ENCODE data around the gene CYP19A1. TPM values are rescaled to one million over a fixed set of nuclear protein-coding genes. Genes with fewer than 3 reads are reported as not detected.

Gene CYP19A1
- total RNA-seq, 1 donor from 2014 or later, result 0.58 TPM

DNA sequence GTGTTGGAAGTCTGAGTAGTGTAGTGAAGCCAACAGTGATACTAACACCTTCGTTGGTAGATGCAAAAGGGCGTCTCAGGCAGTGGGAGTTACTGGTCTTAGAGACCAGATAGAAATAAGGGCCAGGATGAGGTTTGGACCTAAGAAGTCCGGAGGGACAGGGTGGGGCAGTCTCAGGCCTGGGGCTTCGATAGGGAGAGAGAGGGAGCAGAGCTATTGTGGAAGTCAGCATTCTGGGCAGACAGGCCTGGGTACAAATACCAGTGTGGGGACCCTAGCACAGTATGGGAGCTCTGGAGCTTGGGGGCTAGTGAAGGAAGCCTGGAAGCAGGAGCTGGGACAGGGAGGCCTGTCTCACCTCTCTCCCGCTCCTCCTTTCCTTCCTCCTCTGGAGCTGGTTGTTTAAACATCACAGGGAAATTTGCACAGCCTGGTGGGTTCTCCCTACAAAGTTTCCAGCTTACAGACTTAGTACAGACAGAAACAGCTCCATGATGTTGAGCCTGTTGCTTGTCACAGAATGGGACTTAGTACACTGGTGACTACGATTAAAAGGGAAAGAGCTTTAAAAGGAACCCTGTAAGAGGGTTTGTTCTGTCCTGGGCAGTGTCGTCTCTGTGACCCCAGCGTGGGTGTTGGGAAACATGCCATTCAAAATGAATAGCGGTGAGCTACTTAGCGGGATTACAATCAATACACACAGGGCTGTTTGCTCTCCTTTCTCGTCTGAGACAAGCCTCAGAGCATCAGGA, 167.3 kb downstream of the CYP19A1 start:
- peaks cover 16% of the 10 kb centered on the region for H3K4me1 ChIP-seq
- no peak overlapping the region for H3K4me3 ChIP-seq
- H3K36me3 ChIP-seq, result no peaks in the 10 kb centered on the region
- no peaks in the 10 kb centered on the region for H3K9me3 ChIP-seq
- TF ChIP-seq, protein P1, sequence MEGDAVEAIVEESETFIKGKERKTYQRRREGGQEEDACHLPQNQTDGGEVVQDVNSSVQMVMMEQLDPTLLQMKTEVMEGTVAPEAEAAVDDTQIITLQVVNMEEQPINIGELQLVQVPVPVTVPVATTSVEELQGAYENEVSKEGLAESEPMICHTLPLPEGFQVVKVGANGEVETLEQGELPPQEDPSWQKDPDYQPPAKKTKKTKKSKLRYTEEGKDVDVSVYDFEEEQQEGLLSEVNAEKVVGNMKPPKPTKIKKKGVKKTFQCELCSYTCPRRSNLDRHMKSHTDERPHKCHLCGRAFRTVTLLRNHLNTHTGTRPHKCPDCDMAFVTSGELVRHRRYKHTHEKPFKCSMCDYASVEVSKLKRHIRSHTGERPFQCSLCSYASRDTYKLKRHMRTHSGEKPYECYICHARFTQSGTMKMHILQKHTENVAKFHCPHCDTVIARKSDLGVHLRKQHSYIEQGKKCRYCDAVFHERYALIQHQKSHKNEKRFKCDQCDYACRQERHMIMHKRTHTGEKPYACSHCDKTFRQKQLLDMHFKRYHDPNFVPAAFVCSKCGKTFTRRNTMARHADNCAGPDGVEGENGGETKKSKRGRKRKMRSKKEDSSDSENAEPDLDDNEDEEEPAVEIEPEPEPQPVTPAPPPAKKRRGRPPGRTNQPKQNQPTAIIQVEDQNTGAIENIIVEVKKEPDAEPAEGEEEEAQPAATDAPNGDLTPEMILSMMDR (IDR thresholded peaks at IDR 0.05), result no peak
- intact Hi-C loops (cut with DNase I), result no loop called here
- DNase-seq, result no peak
- H3K27ac ChIP-seq, result no peak overlapping the region
- no peaks in the 10 kb centered on the region for H3K27me3 ChIP-seq
- no peak for ATAC-seq

DNA sequence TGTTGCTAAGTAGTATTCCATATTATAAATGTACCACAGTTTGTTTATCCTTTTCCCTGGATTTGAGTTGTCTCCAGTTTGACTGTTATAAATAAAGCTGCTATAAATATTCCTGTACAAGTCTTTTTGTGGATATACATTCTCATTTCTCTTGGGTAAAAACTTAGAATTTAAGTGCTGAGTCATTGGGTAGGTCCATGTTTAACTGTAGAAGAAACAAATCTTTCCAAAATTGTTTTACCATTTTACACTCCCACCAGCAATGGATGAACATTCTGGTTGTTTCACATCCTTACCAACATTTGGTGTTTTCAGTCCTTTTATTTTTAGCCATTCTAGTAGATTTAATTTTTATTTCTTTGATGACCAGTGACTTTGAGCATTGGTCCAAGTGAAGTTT, 169.7 kb downstream of the CYP19A1 start:
- Histone ChIP-seq H3K36me3 (no peaks in the 10 kb centered on the region), H3K27me3 (no peaks in the 10 kb centered on the region), H3K9me3 (no peaks in the 10 kb centered on the region), H3K4me3 (no peak overlapping the region), H3K4me1 (peaks cover 16% of the 10 kb centered on the region), H3K27ac (no peak overlapping the region)
- ATAC-seq, result no peak
- TF ChIP-seq, protein P1 (IDR thresholded peaks at IDR 0.05), result no peak
- intact Hi-C loops (cut with DNase I), result loop anchor here (10.0 kb wide), 1 partner anchor 216 kb away; no protein-coding TSS in a partner anchor
- no peak for DNase-seq

DNA sequence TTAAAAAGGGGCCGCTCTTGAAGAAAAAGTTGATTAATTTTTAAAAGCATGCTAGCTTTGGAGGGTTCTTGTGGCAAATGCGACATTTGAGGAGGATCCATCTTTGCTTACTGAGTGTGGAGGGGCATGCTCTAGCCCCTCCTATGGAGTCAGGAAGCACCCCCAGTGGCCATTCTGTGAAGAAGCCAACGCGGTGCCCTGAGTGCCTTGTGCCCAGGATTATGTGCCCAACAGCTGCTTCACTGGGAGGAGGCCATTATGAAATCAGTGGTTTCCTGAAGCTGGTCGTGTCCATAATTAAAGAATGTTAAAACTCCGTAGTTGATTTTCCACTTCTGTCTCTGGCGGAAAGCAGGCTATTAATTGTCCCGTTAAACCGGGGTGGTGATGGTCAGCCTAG, 174.6 kb downstream of the CYP19A1 start:
- no peak for ATAC-seq
- Histone ChIP-seq H3K4me1 (peaks cover 8% of the 10 kb centered on the region), H3K27me3 (no peaks in the 10 kb centered on the region), H3K9me3 (no peaks in the 10 kb centered on the region), H3K27ac (no peak overlapping the region), H3K4me3 (no peak overlapping the region), H3K36me3 (no peaks in the 10 kb centered on the region)
- TF ChIP-seq, protein P1 (IDR thresholded peaks at IDR 0.05), result peak; percentile 5
- DNase-seq, result no peak
- intact Hi-C loops (cut with DNase I), result loop anchor here (10.0 kb wide), 1 partner anchor 221 kb away; no protein-coding TSS in a partner anchor

DNA sequence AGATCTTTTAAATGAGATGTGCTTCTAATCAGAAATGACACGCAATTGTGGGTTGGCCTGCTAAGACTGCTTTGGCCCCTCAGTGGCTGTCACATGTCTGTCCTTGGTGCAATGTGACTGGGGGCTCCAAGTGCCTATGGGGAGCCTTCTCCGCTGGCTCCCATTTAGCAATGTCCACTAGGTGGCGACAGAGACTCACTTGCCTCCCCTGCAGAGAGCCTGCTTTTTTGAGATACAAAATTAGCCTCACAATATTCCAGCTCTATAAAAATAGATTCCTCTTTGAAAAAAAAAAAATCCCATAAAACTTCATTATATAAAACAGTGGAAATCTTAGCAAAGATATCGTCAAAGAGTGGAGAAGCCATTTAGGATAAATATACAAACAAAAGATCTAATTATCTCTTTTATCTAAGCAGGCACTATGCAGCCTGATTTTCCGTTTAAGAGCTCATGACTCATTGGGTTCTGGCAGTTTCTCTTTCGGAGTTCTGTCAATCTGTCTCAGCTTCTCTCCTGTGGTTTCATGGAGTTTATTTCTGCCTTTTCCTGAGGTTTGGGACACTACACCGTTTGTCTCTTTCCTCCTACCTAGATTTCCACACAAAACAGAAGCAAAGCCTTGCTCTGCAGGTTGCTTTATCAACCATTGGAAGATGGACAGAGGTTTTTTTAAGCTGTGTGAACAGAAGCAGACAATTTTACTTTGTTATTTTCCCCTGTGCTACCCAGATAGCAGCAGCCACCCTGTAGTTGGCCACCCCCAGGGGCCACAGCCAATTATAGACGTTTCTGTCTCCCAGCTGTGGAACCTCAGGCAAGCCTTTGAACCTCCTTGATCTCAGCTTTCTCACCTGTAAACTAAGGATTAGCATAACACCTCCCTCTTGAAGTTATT, 175.3 kb downstream of the CYP19A1 start:
- DNase-seq, result no peak

DNA sequence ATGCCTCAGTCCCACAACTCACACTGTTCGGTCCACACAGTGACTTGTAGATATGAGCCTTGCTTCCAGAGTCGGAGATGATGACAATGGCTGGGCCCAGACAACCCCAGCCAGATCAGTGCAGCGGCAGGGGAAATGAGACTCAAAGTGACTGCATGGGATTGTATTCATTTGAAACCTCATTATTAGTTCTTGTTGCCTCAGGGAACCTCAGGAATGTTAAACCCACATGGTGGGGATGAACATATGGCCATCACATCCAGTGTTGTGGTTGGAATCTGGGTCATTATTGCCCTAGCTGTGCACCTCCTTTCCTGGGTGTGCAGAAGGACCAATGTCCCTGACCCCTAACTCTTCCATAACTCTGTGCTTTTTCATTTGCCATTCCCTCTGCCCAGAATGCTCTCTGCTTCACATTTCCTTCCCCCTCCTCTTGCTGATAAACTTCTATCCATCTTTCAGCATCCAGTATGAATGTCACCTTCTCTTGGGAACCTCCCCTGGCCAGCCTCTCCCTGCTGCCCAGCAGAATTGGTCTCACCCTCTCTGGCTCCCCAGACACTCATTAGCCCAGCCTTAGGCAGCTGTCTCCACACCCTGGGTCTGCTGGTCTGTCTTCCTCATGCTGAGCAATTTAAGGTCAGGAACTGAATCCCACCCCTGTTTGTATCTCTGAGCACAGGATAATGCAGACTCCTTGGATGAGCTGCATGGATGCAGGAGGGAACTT, 176.7 kb downstream of the CYP19A1 start:
- TF ChIP-seq, protein P1 (IDR thresholded peaks at IDR 0.05), result no peak
- Histone ChIP-seq H3K9me3 (no peaks in the 10 kb centered on the region), H3K36me3 (no peaks in the 10 kb centered on the region), H3K27me3 (no peaks in the 10 kb centered on the region), H3K4me1 (peaks cover 8% of the 10 kb centered on the region), H3K27ac (no peak overlapping the region), H3K4me3 (no peak overlapping the region)
- intact Hi-C loops (cut with DNase I), result loop anchor here (10.0 kb wide), 1 partner anchor 223 kb away; no protein-coding TSS in a partner anchor
- no peak for ATAC-seq
- DNase-seq, result no peak

More for the DNA sequence above, 175.3 kb downstream of the CYP19A1 start:
- ATAC-seq, result peak; percentile 92
- TF ChIP-seq, protein P1 (IDR thresholded peaks at IDR 0.05), result peak; percentile 96
- peak overlapping the region; percentile 15 for H3K4me3 ChIP-seq
- H3K9me3 ChIP-seq, result no peaks in the 10 kb centered on the region
- H3K27me3 ChIP-seq, result no peaks in the 10 kb centered on the region
- no peak overlapping the region for H3K27ac ChIP-seq
- intact Hi-C loops (cut with DNase I), result loop anchor here (10.0 kb wide), 1 partner anchor 222 kb away; no protein-coding TSS in a partner anchor
- H3K36me3 ChIP-seq, result no peaks in the 10 kb centered on the region
- peaks cover 8% of the 10 kb centered on the region for H3K4me1 ChIP-seq
